Activated CD8-positive, alpha-beta memory T cell treated with anti-CD3 and anti-CD28 coated beads for 48 hours (primary cell): ENCODE results near the gene UBLCP1.
"Not testable (repeated sequence)": the region's sequence is repeated elsewhere in the genome, so short reads cannot be mapped to it uniquely, and the experiment has no call there.

ENCODE experiments used
- DNase-seq, 3 experiments: peaks; one replicate each; pipeline ENCODE4 v3.0.0-alpha.2; 2020; ENCODE audit warnings: low read depth in 2 of 3, low spot score in 2 of 3

UBLCP1 gene

GRCh38 chr5:159262859-159263568 is at the start of gene UBLCP1:
Gene UBLCP1, plus strand, starts transcription at chr5:159263290. Its CDS starts 5,626 bp downstream, at chr5:159268916.
- peak; percentile 56 to 67 (median 59) for DNase-seq

GRCh38 chr5:159214486-159215271 is 48.4 kb upstream of the UBLCP1 start:
- DNase-seq = no peak

- DNase-seq = no peak
Observed at GRCh38 chr5:159215886-159216285, 47.2 kb upstream of the UBLCP1 start.

GRCh38 chr5:159216454-159216853 is 46.6 kb upstream of the UBLCP1 start:
- no peak for DNase-seq

GRCh38 chr5:159217236-159217635 is 45.9 kb upstream of the UBLCP1 start:
- DNase-seq = no peak

- DNase-seq = no peak
Observed at GRCh38 chr5:159218595-159219023, 44.5 kb upstream of the UBLCP1 start.

- no peak for DNase-seq
Observed at GRCh38 chr5:159220206-159220605, 42.9 kb upstream of the UBLCP1 start.

- no peak for DNase-seq
Observed at GRCh38 chr5:159223469-159223868, 39.6 kb upstream of the UBLCP1 start.

GRCh38 chr5:159224471-159224870 is 38.6 kb upstream of the UBLCP1 start:
- DNase-seq = no peak

- no peak for DNase-seq
Observed at GRCh38 chr5:159226451-159226850, 36.6 kb upstream of the UBLCP1 start.

GRCh38 chr5:159227452-159227851 is 35.6 kb upstream of the UBLCP1 start:
- DNase-seq = no peak

GRCh38 chr5:159228097-159228496 is 35.0 kb upstream of the UBLCP1 start:
- DNase-seq = not testable (repeated sequence)

GRCh38 chr5:159230657-159231056 is 32.4 kb upstream of the UBLCP1 start:
- no peak for DNase-seq

- DNase-seq = no peak
Observed at GRCh38 chr5:159231167-159231566, 31.9 kb upstream of the UBLCP1 start.

- not testable (repeated sequence) for DNase-seq
Observed at GRCh38 chr5:159235871-159236520, 27.1 kb upstream of the UBLCP1 start.

- no peak for DNase-seq
Observed at GRCh38 chr5:159240301-159240870, 22.7 kb upstream of the UBLCP1 start.

- DNase-seq = no peak
Observed at GRCh38 chr5:159241946-159242552, 21.0 kb upstream of the UBLCP1 start.

- no peak for DNase-seq
Observed at GRCh38 chr5:159242656-159243055, 20.4 kb upstream of the UBLCP1 start.

GRCh38 chr5:159243385-159243784 is 19.7 kb upstream of the UBLCP1 start:
- no peak for DNase-seq

GRCh38 chr5:159244163-159244562 is 18.9 kb upstream of the UBLCP1 start:
- DNase-seq = no peak

GRCh38 chr5:159244890-159245289 is 18.2 kb upstream of the UBLCP1 start:
- no peak for DNase-seq
